HepG2 (cell line): ENCODE measurements around the gene ZDHHC18. TPM values are rescaled to one million over a fixed set of nuclear protein-coding genes. Genes with fewer than 3 reads are reported as not detected.
"Not testable (repeated sequence)": the region's sequence is repeated elsewhere in the genome, so short reads cannot be mapped to it uniquely, and the experiment has no call there.

Source experiments
- ARNT2 ChIP-seq: sonication (generic); formaldehyde crosslinking; IDR thresholded peaks from 2 replicates; pipeline ENCODE4 v1.8.0; 2022; ENCODE audit warnings: mild to moderate bottlenecking, low read depth, missing genetic modification reagents, moderate library complexity
- ARNTL ChIP-seq: sonication (generic); formaldehyde crosslinking; IDR thresholded peaks from 2 replicates; pipeline ENCODE4 v1.4.0; 2020; ENCODE audit warnings: mild to moderate bottlenecking, missing genetic modification reagents
- CREM ChIP-seq, 2 experiments: sonication (generic) in 1 of 2; formaldehyde crosslinking in 1 of 2; IDR thresholded peaks; 2 replicates each; pipeline versions ENCODE4 v1.4.0 to v1.6.1; 2016 to 2020; ENCODE audit warnings: antibody characterized with exemption in 1 of 2, mild to moderate bottlenecking in 1 of 2, missing genetic modification reagents in 1 of 2
- EED ChIP-seq: sonication (generic); formaldehyde crosslinking; IDR thresholded peaks from 2 replicates; pipeline ENCODE4 v1.5.0; 2020; ENCODE audit warnings: mild to moderate bottlenecking, missing genetic modification reagents
- ELF1 ChIP-seq: sonication (generic); formaldehyde crosslinking; IDR thresholded peaks from 2 replicates; pipeline ENCODE4 v1.4.0; 2020; ENCODE audit warnings: missing genetic modification reagents
- ERF ChIP-seq: IDR thresholded peaks from 2 replicates; pipeline ENCODE4 v1.6.1; 2018; ENCODE audit warnings: missing biosample characterization, missing genetic modification reagents
- FOSL2 ChIP-seq: sonication (generic); formaldehyde crosslinking; IDR thresholded peaks from 2 replicates; pipeline ENCODE4 v1.4.0; 2020; ENCODE audit warnings: missing genetic modification reagents
- FOXK1 ChIP-seq: sonication (generic); formaldehyde crosslinking; IDR thresholded peaks from 2 replicates; pipeline ENCODE4 v1.4.0; 2020; ENCODE audit warnings: low read depth, missing genetic modification reagents, borderline replicate concordance
- GATAD1 ChIP-seq: IDR thresholded peaks from 2 replicates; pipeline ENCODE4 v1.6.1; 2016; ENCODE audit warnings: missing genetic modification reagents, missing compliant biosample characterization
- GATAD2A ChIP-seq: IDR thresholded peaks from 2 replicates; pipeline ENCODE4 v1.6.1; 2016
- HMG20B ChIP-seq: conservative IDR thresholded peaks from 2 replicates; pipeline ENCODE4 v1.6.1; 2016; ENCODE audit warnings: missing genetic modification reagents, missing compliant biosample characterization
- JUN ChIP-seq: sonication (generic); formaldehyde crosslinking; IDR thresholded peaks from 2 replicates; pipeline ENCODE4 v1.4.0; 2020; ENCODE audit warnings: mild to moderate bottlenecking, missing genetic modification reagents
- NR2F1 ChIP-seq, 2 experiments: fragments of 450-650 bp in 1 of 2; formaldehyde crosslinking in 1 of 2; IDR thresholded peaks; 2 replicates each; pipeline versions ENCODE4 v1.5.0 to v1.6.1; 2016 to 2020; ENCODE audit warnings: mild to moderate bottlenecking in 1 of 2, missing compliant biosample characterization in 1 of 2, missing genetic modification reagents in 1 of 2, moderate library complexity in 1 of 2
- PHF21A ChIP-seq: sonication (generic); formaldehyde crosslinking; IDR thresholded peaks from 2 replicates; pipeline ENCODE4 v1.5.0; 2020; ENCODE audit warnings: mild to moderate bottlenecking, missing genetic modification reagents
- RARA ChIP-seq: IDR thresholded peaks from 2 replicates; pipeline ENCODE4 v1.6.1; 2016; ENCODE audit warnings: missing genetic modification reagents, missing compliant biosample characterization
- RXRA ChIP-seq: sonication (generic); formaldehyde crosslinking; IDR thresholded peaks from 2 replicates; pipeline ENCODE4 v1.5.1; 2020; ENCODE audit warnings: missing genetic modification reagents
- SP5 ChIP-seq: IDR thresholded peaks from 2 replicates; pipeline ENCODE4 v1.6.1; 2016; ENCODE audit warnings: low read depth, borderline replicate concordance
- TEAD3 ChIP-seq: optimal IDR thresholded peaks from 2 replicates; pipeline ENCODE3; 2016; ENCODE audit warnings: borderline replicate concordance
- ZMYM3 ChIP-seq: sonication (generic); formaldehyde crosslinking; IDR thresholded peaks from 2 replicates; pipeline ENCODE4 v1.5.1; 2020; ENCODE audit warnings: mild to moderate bottlenecking, missing genetic modification reagents
- ZMYM4 ChIP-seq: sonication (generic); formaldehyde crosslinking; IDR thresholded peaks from 2 replicates; pipeline ENCODE4 v1.8.1; 2023; ENCODE audit warnings: mild to moderate bottlenecking, missing genetic modification reagents
- ZNF331 ChIP-seq: sonication (generic); formaldehyde crosslinking; IDR thresholded peaks from 2 replicates; pipeline ENCODE4 v1.4.0; 2020; ENCODE audit warnings: missing genetic modification reagents
- ZNF740 ChIP-seq: sonication (generic); formaldehyde crosslinking; IDR thresholded peaks from 2 replicates; pipeline ENCODE4 v1.4.0; 2020; ENCODE audit warnings: missing genetic modification reagents
- ZNF878 ChIP-seq: sonication (generic); formaldehyde crosslinking; IDR thresholded peaks from 2 replicates; pipeline ENCODE4 v1.8.1; 2023; ENCODE audit warnings: mild to moderate bottlenecking, missing genetic modification reagents, moderate library complexity
- polyA plus RNA-seq, 8 experiments: library from polyadenylated mRNA; depleted of rRNA in 3 of 8; stranded (reverse) in 7 of 8; unstranded in 1 of 8; fragments of >200 nt; fragmentation: Illumina TruSeq in 4 of 8; extraction: Trizol in 4 of 8; gene quantifications; 2 replicates each; pipeline versions ENCODE4 v1.2.1 to v1.2.3, GENCODE V29; 2011 to 2016; ENCODE audit warnings: low read depth in 4 of 8, missing spikeins in 1 of 8, mixed read lengths in 1 of 8; ENCODE audit not compliant: insufficient read depth in 1 of 8
- total RNA-seq, 5 experiments: library from RNA; depleted of rRNA; stranded (reverse); fragments of >200 nt; fragmentation: Illumina TruSeq; extraction: Trizol; gene quantifications; 2 replicates each; pipeline ENCODE4 v1.2.3, GENCODE V29; 2016; ENCODE audit warnings: low read depth in 1 of 5
- TF ChIP-seq, protein P1 (sequence below): sonication (generic); formaldehyde crosslinking; IDR thresholded peaks from 2 replicates; pipeline ENCODE4 v1.5.1; 2020; ENCODE audit warnings: mild to moderate bottlenecking, missing genetic modification reagents, borderline replicate concordance
- TF ChIP-seq, protein P2 (sequence below): sonication (generic); formaldehyde crosslinking; IDR thresholded peaks from 2 replicates; pipeline ENCODE4 v1.4.0; 2020; ENCODE audit warnings: missing genetic modification reagents

The ZDHHC18 gene
- total and polyA plus RNA-seq, 2 of the 13 experiments (the other 11 are each of a cell fraction or from before 2014, with no cell fraction given), result 13.2 to 35.3 TPM

DNA sequence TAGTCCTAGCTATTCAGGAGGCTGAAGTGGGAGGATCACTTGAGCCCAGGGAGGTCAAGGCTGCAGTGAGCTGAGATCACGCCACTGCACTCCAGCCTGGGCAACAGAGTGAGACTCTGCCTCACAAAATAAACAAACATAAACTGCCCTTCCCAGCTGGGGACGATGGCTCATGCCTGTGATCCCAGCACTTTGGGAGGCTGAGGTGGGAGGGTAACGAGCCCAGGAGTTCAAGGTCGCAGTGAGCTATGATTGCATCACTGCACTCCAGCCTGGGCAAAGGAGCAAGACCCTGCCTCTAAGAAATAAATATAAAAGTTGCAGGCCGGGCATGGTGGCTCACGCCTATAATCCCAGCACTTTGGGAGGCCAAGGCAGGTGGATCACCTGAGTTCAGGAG is 55.1 kb downstream of the ZDHHC18 start (continued):
- TF ChIP-seq ELF1 (CRISPR knock-in tag), result 0 out of 2 replicates have a peak, but pooled peaks have one; percentile 25
- TF ChIP-seq, protein P1, sequence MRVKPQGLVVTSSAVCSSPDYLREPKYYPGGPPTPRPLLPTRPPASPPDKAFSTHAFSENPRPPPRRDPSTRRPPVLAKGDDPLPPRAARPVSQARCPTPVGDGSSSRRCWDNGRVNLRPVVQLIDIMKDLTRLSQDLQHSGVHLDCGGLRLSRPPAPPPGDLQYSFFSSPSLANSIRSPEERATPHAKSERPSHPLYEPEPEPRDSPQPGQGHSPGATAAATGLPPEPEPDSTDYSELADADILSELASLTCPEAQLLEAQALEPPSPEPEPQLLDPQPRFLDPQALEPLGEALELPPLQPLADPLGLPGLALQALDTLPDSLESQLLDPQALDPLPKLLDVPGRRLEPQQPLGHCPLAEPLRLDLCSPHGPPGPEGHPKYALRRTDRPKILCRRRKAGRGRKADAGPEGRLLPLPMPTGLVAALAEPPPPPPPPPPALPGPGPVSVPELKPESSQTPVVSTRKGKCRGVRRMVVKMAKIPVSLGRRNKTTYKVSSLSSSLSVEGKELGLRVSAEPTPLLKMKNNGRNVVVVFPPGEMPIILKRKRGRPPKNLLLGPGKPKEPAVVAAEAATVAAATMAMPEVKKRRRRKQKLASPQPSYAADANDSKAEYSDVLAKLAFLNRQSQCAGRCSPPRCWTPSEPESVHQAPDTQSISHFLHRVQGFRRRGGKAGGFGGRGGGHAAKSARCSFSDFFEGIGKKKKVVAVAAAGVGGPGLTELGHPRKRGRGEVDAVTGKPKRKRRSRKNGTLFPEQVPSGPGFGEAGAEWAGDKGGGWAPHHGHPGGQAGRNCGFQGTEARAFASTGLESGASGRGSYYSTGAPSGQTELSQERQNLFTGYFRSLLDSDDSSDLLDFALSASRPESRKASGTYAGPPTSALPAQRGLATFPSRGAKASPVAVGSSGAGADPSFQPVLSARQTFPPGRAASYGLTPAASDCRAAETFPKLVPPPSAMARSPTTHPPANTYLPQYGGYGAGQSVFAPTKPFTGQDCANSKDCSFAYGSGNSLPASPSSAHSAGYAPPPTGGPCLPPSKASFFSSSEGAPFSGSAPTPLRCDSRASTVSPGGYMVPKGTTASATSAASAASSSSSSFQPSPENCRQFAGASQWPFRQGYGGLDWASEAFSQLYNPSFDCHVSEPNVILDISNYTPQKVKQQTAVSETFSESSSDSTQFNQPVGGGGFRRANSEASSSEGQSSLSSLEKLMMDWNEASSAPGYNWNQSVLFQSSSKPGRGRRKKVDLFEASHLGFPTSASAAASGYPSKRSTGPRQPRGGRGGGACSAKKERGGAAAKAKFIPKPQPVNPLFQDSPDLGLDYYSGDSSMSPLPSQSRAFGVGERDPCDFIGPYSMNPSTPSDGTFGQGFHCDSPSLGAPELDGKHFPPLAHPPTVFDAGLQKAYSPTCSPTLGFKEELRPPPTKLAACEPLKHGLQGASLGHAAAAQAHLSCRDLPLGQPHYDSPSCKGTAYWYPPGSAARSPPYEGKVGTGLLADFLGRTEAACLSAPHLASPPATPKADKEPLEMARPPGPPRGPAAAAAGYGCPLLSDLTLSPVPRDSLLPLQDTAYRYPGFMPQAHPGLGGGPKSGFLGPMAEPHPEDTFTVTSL (CRISPR knock-in tag), result 0 out of 2 replicates have a peak, but pooled peaks have one; percentile 28
- peak; percentile 49; the same call in 1 of the 2 replicates for TF ChIP-seq GATAD1
- TF ChIP-seq TEAD3 (CRISPR knock-in tag), result peak; percentile 72
- peak; percentile 71; the same call in 1 of the 2 replicates for TF ChIP-seq ZMYM4 (CRISPR knock-in tag)
- TF ChIP-seq HMG20B (CRISPR knock-in tag), result 0 out of 2 replicates have a peak, but pooled peaks have one; percentile 34
- peak; percentile 92 for TF ChIP-seq RARA (CRISPR knock-in tag)
- TF ChIP-seq JUN, result peak; percentile 63; the same call in 1 of the 2 replicates
- peak; percentile 72 to 90 for TF ChIP-seq NR2F1 (CRISPR knock-in tag; IDR thresholded peaks at IDR 0.05)
- 0 out of 2 replicates have a peak, but pooled peaks have one; percentile 16 for TF ChIP-seq CREM (IDR thresholded peaks at IDR 0.05)
- TF ChIP-seq CREM (CRISPR knock-in tag; IDR thresholded peaks at IDR 0.05), result not testable (repeated sequence)
- TF ChIP-seq FOSL2 (CRISPR knock-in tag), result peak; percentile 77
- peak; percentile 43; the same call in 1 of the 2 replicates for TF ChIP-seq ZNF740 (CRISPR knock-in tag)
- TF ChIP-seq RXRA (CRISPR knock-in tag), result peak; percentile 84
- peak; percentile 57; the same call in 1 of the 2 replicates for TF ChIP-seq ZNF878 (CRISPR knock-in tag)
- TF ChIP-seq PHF21A (CRISPR knock-in tag), result peak; percentile 59; the same call in 1 of the 2 replicates
- peak; percentile 97 for TF ChIP-seq ZMYM3 (CRISPR knock-in tag)
- 0 out of 2 replicates have a peak, but pooled peaks have one; percentile 33 for TF ChIP-seq ZNF331 (CRISPR knock-in tag)
- TF ChIP-seq ARNTL (CRISPR knock-in tag), result peak; percentile 41; the same call in 1 of the 2 replicates
- 0 out of 2 replicates have a peak, but pooled peaks have one; percentile 24 for TF ChIP-seq EED (CRISPR knock-in tag)
- TF ChIP-seq ARNT2 (CRISPR knock-in tag), result 0 out of 2 replicates have a peak, but pooled peaks have one; percentile 31
- peak; percentile 83; the same call in 1 of the 2 replicates for TF ChIP-seq FOXK1
- TF ChIP-seq GATAD2A, result peak; percentile 81
- peak; percentile 90 for TF ChIP-seq SP5 (CRISPR knock-in tag)
- TF ChIP-seq, protein P2, sequence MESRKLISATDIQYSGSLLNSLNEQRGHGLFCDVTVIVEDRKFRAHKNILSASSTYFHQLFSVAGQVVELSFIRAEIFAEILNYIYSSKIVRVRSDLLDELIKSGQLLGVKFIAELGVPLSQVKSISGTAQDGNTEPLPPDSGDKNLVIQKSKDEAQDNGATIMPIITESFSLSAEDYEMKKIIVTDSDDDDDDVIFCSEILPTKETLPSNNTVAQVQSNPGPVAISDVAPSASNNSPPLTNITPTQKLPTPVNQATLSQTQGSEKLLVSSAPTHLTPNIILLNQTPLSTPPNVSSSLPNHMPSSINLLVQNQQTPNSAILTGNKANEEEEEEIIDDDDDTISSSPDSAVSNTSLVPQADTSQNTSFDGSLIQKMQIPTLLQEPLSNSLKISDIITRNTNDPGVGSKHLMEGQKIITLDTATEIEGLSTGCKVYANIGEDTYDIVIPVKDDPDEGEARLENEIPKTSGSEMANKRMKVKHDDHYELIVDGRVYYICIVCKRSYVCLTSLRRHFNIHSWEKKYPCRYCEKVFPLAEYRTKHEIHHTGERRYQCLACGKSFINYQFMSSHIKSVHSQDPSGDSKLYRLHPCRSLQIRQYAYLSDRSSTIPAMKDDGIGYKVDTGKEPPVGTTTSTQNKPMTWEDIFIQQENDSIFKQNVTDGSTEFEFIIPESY (CRISPR knock-in tag), result peak; percentile 76
- TF ChIP-seq ERF (CRISPR knock-in tag), result peak; percentile 54
